ENCODE data around the gene SLC16A10. TPM values are rescaled to one million over a fixed set of nuclear protein-coding genes. Genes with fewer than 3 reads are reported as not detected.

SLC16A10 gene
- total RNA-seq, 1 donor from 2014 or later, result 11.9 TPM

DNA sequence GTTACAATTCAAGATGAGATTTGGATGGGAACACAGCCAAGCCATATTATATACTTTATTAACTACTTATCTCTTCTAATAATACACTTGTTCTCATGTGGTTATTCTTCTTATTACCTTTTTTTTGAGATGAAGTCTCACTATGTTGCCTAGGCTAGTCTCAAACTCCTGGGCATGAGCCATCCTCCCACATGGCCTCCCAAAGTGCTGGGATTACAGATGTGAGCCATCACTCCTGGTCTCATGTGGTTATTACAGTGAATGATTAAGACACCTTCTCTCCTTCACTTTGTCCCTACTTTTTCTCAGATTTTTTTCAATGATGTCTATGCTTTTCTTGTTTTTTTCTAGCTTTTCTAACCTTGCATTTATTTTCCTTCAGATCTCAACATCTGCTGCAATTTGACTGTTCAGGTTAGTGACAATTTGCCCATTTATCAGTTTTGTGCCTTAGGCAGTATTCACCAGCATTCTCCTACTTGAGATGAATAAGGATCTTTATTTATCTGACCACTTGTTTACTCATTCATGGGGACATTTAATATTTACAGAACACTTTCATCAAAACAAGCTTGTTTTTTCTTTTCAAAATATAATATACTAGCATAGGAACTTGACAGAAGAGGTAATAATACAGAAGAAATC is 105.7 kb downstream of the SLC16A10 start:
- no peaks in the 10 kb centered on the region for H3K36me3 ChIP-seq
- no peak for TF ChIP-seq CTCF (IDR thresholded peaks at IDR 0.05)
- H3K4me1 ChIP-seq, result no peaks in the 10 kb centered on the region
- H3K27me3 ChIP-seq (ENCODE audit: low read depth), result no peaks in the 10 kb centered on the region
- intact Hi-C loops (cut with DNase I), result no loop called here
- ATAC-seq (no peak), DNase-seq (no peak)
- H3K9me3 ChIP-seq, result no peaks in the 10 kb centered on the region
- no peak overlapping the region for H3K27ac ChIP-seq
- no peak overlapping the region for H3K4me3 ChIP-seq

DNA sequence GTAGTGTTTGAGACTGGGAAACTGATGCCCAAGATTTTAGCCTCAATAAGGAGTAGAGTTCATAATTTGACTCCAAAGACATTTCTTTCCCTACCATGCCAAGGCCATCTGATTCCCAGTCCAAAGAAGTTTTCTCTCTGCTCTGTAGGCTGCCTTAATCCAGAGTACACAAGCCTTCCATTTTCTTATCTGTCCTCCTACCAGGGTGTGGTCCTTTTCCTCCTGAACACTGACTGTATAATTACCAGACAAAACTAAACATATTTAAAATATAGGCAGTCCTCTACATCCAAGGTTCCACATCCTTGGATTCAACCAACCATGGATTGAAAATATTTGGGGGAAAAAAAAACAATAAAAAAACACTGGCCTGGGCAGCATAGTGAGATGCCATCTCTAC is 108.4 kb downstream of the SLC16A10 start:
- intact Hi-C loops (cut with DNase I), result no loop called here
- no peak for TF ChIP-seq CTCF (IDR thresholded peaks at IDR 0.05)
- H3K4me1 ChIP-seq, result no peaks in the 10 kb centered on the region
- DNase-seq (no peak), ATAC-seq (no peak)
- no peaks in the 10 kb centered on the region for H3K27me3 ChIP-seq (ENCODE audit: low read depth)
- H3K4me3 ChIP-seq, result no peak overlapping the region
- H3K36me3 ChIP-seq, result no peaks in the 10 kb centered on the region
- H3K9me3 ChIP-seq, result no peaks in the 10 kb centered on the region
- no peak overlapping the region for H3K27ac ChIP-seq

GRCh38 chr6:111198841-111199240 is 111.5 kb downstream of the SLC16A10 start:
- DNase-seq (no peak), ATAC-seq (no peak)
- H3K9me3 ChIP-seq, result no peaks in the 10 kb centered on the region
- intact Hi-C loops (cut with DNase I), result no loop called here
- H3K27ac ChIP-seq, result no peak overlapping the region
- no peaks in the 10 kb centered on the region for H3K27me3 ChIP-seq (ENCODE audit: low read depth)
- H3K4me3 ChIP-seq, result no peak overlapping the region
- H3K4me1 ChIP-seq, result no peaks in the 10 kb centered on the region
- H3K36me3 ChIP-seq, result no peaks in the 10 kb centered on the region
- TF ChIP-seq CTCF (IDR thresholded peaks at IDR 0.05), result no peak

DNA sequence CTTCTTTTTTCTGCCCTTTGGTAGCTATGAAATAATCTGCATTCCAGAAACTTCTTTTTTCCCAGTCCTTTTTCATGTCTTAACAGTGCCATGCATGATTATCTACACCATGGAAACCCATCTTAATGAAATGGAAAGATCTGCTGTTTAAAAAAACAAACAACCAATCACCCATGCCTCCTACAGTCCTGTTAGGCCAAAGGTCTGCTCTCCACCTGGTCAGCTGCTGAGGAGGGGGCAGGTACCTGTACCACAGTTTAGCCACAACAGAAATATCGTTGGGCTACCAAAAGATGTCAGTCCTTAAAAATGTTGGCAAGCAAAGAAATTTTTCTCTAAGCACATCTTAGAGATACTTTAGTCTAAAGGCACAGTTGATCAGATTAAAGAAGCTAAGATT is 112.6 kb downstream of the SLC16A10 start:
- Histone ChIP-seq H3K27ac (no peak overlapping the region), H3K4me1 (no peaks in the 10 kb centered on the region), H3K27me3 (ENCODE audit: low read depth) (no peaks in the 10 kb centered on the region), H3K9me3 (no peaks in the 10 kb centered on the region), H3K36me3 (no peaks in the 10 kb centered on the region), H3K4me3 (no peak overlapping the region)
- DNase-seq (no peak), ATAC-seq (no peak)
- intact Hi-C loops (cut with DNase I), result no loop called here
- TF ChIP-seq CTCF (IDR thresholded peaks at IDR 0.05), result no peak

DNA sequence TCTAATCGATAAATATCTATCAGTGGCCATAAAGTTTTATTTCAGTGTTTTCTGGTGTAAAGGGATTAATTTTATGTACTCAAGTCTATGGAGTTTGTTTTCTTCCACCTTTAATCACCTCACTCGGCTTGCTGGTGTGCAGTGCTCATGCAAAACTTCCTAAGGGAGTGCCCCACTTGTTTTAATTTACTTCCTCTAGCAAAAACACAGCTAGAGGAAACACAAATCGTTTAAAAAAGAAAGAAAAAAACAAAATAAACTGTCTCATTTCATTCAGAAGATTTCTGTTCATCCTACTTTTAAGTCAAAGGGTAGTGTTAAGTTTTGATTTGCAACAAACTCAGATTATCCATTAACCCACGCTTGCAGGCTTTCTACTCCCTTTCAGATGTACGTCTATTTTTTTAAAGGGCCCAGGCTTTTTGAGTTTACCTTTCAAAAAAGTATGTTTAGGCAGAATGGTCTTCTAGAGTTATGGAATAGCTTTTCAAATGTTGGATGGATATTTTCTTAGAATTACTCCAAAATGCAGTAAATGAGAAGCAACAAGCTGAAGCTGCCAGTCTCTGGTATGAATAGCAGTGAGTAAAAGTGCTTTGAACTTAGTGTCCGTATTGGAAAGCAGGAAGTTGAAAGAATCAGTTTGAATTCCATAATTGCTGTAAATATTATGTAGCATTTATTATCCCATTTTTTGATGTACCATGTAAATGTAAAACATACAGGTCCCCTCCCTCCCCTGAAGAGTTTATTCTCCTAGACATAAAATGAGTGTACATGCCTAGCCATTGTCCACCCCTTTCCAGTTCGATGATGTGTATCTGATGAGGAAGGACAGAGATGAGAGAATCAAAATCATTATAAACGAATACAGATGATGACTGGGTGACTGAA is 113.3 kb downstream of the SLC16A10 start:
- no peaks in the 10 kb centered on the region for H3K27me3 ChIP-seq (ENCODE audit: low read depth)
- DNase-seq (no peak), ATAC-seq (no peak)
- H3K4me1 ChIP-seq, result no peaks in the 10 kb centered on the region
- H3K27ac ChIP-seq, result no peak overlapping the region
- intact Hi-C loops (cut with DNase I), result no loop called here
- H3K4me3 ChIP-seq, result no peak overlapping the region
- no peaks in the 10 kb centered on the region for H3K36me3 ChIP-seq
- TF ChIP-seq CTCF (IDR thresholded peaks at IDR 0.05), result no peak
- H3K9me3 ChIP-seq, result no peaks in the 10 kb centered on the region
